K562 (cell line): Measurements from ENCODE around the gene LRRC8C. TPM values are rescaled to one million over a fixed set of nuclear protein-coding genes. Genes with fewer than 3 reads are reported as not detected.
A peak's percentile ranks its signal among the peaks of the same experiment; 100 is the strongest.

Source experiments
- ARID1B ChIP-seq: fragments of 450-650 bp; IDR thresholded peaks from 2 replicates; pipeline ENCODE4 v1.6.1; 2016; ENCODE audit warnings: antibody characterized with exemption, mild to moderate bottlenecking, inconsistent platforms
- DACH1 ChIP-seq: fragments of 450-650 bp; IDR thresholded peaks from 2 replicates; pipeline ENCODE4 v1.6.1; 2018; ENCODE audit not compliant: partially characterized antibody
- DIDO1 ChIP-seq: fragments of 450-650 bp; IDR thresholded peaks from 2 replicates; pipeline ENCODE4 v1.6.1; 2016; ENCODE audit warnings: low read depth, missing biosample characterization, missing genetic modification characterization
- EP400 ChIP-seq: fragments of 450-650 bp; IDR thresholded peaks from 2 replicates; pipeline ENCODE4 v1.6.1; 2017; ENCODE audit warnings: antibody characterized with exemption, mild to moderate bottlenecking, moderate library complexity
- FOXA1 ChIP-seq: fragments of 450-650 bp; IDR thresholded peaks from 2 replicates; pipeline ENCODE4 v1.6.1; 2016; ENCODE audit warnings: mild to moderate bottlenecking, borderline replicate concordance
- GABPB1 ChIP-seq: sonication (generic); formaldehyde crosslinking; IDR thresholded peaks from 2 replicates; pipeline ENCODE4 v1.8.0; 2022; ENCODE audit warnings: mild to moderate bottlenecking, missing genetic modification reagents
- HDAC1 ChIP-seq, 2 experiments: fragments of 450-650 bp; IDR thresholded peaks; 2 replicates each; pipeline ENCODE4 v1.6.1; 2016 to 2017; ENCODE audit warnings: inconsistent platforms in 1 of 2, mild to moderate bottlenecking in 1 of 2, moderate library complexity in 1 of 2
- MBD1 ChIP-seq: fragments of 250-450 bp; sonication (Bioruptor Pico); IDR thresholded peaks from 2 replicates; pipeline ENCODE4 v1.8.0; 2022; ENCODE audit warnings: inconsistent platforms
- PHF8 ChIP-seq: fragments of 200-600 bp; sonication (generic); IDR thresholded peaks from 2 replicates; pipeline ENCODE4 v1.6.1; 2012; ENCODE audit warnings: mixed run types, mild to moderate bottlenecking, inconsistent platforms, low read length, moderate library complexity, borderline replicate concordance
- RBFOX2 ChIP-seq: fragments of 200-400 bp; formaldehyde crosslinking; IDR thresholded peaks from 2 replicates; pipeline ENCODE4 v1.6.1; 2017; ENCODE audit warnings: low read depth, mild to moderate bottlenecking, low read length, moderate library complexity
- RCOR1 ChIP-seq, 2 experiments: IDR thresholded peaks; 2 replicates each; pipeline ENCODE4 v1.6.1; 2012; ENCODE audit warnings: low read depth in 2 of 2, low read length in 2 of 2, borderline replicate concordance in 1 of 2, improper control_type of control experiment in 1 of 2
- SLC30A9 ChIP-seq: fragments of 250-450 bp; sonication (Bioruptor Pico); IDR thresholded peaks from 2 replicates; pipeline ENCODE4 v1.8.0; 2022; ENCODE audit warnings: mild to moderate bottlenecking, moderate library complexity
- SRSF9 ChIP-seq: fragments of 200-400 bp; formaldehyde crosslinking; IDR thresholded peaks from 2 replicates; pipeline ENCODE4 v1.6.1; 2017; ENCODE audit warnings: low read depth, low read length, borderline replicate concordance
- ZNF121 ChIP-seq: sonication (generic); formaldehyde crosslinking; conservative IDR thresholded peaks from 2 replicates; pipeline ENCODE4 v1.8.0; 2022; ENCODE audit warnings: missing genetic modification reagents
- ZNF280B ChIP-seq: fragments of 250-450 bp; sonication (Bioruptor Pico); IDR thresholded peaks from 2 replicates; pipeline ENCODE4 v1.5.1; 2021; ENCODE audit warnings: mild to moderate bottlenecking
- polyA plus RNA-seq, 8 experiments: library from polyadenylated mRNA; depleted of rRNA in 4 of 8; stranded (reverse) in 5 of 8; unstranded in 3 of 8; fragments of >200 nt; fragmentation: Nextera tagmentation in 2 of 8; fragmentation: Illumina TruSeq in 1 of 8; extraction: Ambion mirVana in 2 of 8; extraction: Trizol in 1 of 8; gene quantifications; 2 replicates each; pipeline versions ENCODE4 v1.2.1 to v1.2.3, GENCODE V29; 2011 to 2014; ENCODE audit warnings: inconsistent platforms in 1 of 8, missing spikeins in 1 of 8
- total RNA-seq, 7 experiments: library from RNA; depleted of rRNA in 6 of 7; stranded (reverse); fragments of >200 nt in 6 of 7; fragmentation: Illumina TruSeq in 2 of 7; extraction: Trizol in 2 of 7; gene quantifications; 2 replicates each; pipeline versions ENCODE4 v1.2.1 to v1.2.3, GENCODE V29; 2011 to 2021; ENCODE audit warnings: low replicate concordance in 1 of 7
- TF ChIP-seq, protein P1 (sequence below): fragments of 250-450 bp; sonication (Bioruptor Pico); IDR thresholded peaks from 2 replicates; pipeline ENCODE4 v1.4.0; 2020; ENCODE audit warnings: mild to moderate bottlenecking, moderate library complexity
- TF ChIP-seq, protein P2 (sequence below), 2 experiments: fragments of 250-450 bp in 1 of 2; fragments of 450-650 bp in 1 of 2; sonication (Bioruptor Pico) in 1 of 2; IDR thresholded peaks; 2 replicates each; pipeline versions ENCODE4 v1.6.1 to v1.8.0; 2016 to 2021; ENCODE audit warnings: mild to moderate bottlenecking in 2 of 2, moderate library complexity in 2 of 2, missing compliant biosample characterization in 1 of 2, missing genetic modification characterization in 1 of 2
- TF ChIP-seq, protein P3 (sequence below): fragments of 250-450 bp; sonication (Bioruptor Pico); IDR thresholded peaks from 2 replicates; pipeline ENCODE4 v1.8.0; 2021; ENCODE audit warnings: mild to moderate bottlenecking, moderate library complexity

The LRRC8C gene
- total and polyA plus RNA-seq, 9 of the 15 experiments (the other 6 are each of a cell fraction or from before 2014, with no cell fraction given), result 1.00 to 12.5 (median 4.5) TPM

- TF ChIP-seq, protein P1, sequence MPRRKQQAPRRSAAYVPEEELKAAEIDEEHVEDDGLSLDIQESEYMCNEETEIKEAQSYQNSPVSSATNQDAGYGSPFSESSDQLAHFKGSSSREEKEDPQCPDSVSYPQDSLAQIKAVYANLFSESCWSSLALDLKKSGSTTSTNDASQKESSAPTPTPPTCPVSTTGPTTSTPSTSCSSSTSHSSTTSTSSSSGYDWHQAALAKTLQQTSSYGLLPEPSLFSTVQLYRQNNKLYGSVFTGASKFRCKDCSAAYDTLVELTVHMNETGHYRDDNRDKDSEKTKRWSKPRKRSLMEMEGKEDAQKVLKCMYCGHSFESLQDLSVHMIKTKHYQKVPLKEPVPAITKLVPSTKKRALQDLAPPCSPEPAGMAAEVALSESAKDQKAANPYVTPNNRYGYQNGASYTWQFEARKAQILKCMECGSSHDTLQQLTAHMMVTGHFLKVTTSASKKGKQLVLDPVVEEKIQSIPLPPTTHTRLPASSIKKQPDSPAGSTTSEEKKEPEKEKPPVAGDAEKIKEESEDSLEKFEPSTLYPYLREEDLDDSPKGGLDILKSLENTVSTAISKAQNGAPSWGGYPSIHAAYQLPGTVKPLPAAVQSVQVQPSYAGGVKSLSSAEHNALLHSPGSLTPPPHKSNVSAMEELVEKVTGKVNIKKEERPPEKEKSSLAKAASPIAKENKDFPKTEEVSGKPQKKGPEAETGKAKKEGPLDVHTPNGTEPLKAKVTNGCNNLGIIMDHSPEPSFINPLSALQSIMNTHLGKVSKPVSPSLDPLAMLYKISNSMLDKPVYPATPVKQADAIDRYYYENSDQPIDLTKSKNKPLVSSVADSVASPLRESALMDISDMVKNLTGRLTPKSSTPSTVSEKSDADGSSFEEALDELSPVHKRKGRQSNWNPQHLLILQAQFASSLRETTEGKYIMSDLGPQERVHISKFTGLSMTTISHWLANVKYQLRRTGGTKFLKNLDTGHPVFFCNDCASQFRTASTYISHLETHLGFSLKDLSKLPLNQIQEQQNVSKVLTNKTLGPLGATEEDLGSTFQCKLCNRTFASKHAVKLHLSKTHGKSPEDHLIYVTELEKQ (CRISPR knock-in tag), result no peak
- TF ChIP-seq DIDO1, result no peak
- TF ChIP-seq, protein P2, sequence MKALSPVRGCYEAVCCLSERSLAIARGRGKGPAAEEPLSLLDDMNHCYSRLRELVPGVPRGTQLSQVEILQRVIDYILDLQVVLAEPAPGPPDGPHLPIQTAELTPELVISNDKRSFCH (CRISPR knock-in tag; IDR thresholded peaks at IDR 0.05), result no peak
- TF ChIP-seq, protein P2 (tag; IDR thresholded peaks at IDR 0.05), result no peak
- TF ChIP-seq, protein P3, sequence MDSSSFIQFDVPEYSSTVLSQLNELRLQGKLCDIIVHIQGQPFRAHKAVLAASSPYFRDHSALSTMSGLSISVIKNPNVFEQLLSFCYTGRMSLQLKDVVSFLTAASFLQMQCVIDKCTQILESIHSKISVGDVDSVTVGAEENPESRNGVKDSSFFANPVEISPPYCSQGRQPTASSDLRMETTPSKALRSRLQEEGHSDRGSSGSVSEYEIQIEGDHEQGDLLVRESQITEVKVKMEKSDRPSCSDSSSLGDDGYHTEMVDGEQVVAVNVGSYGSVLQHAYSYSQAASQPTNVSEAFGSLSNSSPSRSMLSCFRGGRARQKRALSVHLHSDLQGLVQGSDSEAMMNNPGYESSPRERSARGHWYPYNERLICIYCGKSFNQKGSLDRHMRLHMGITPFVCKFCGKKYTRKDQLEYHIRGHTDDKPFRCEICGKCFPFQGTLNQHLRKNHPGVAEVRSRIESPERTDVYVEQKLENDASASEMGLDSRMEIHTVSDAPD, result no peak
- no peak for TF ChIP-seq FOXA1
- TF ChIP-seq RBFOX2, result peak; percentile 45
- TF ChIP-seq DACH1, result no peak
- TF ChIP-seq ARID1B, result peak; percentile 68
- TF ChIP-seq GABPB1 (CRISPR knock-in tag), result peak; percentile 73; the same call in 1 of the 2 replicates
- TF ChIP-seq MBD1, result no peak
- peak; percentile 27 to 42; a peak in 2 of 4 replicates for TF ChIP-seq RCOR1 (IDR thresholded peaks at IDR 0.05; ENCODE audit: borderline replicate concordance in 1 of 2, low read depth in 2 of 2, low read length in 2 of 2)
- peak in 1 of 2 experiments; percentile 86; a peak in 2 of 4 replicates for TF ChIP-seq HDAC1 (IDR thresholded peaks at IDR 0.05)
- TF ChIP-seq ZNF121, result no peak
- TF ChIP-seq EP400, result peak; percentile 47
- no peak for TF ChIP-seq ZNF280B
- no peak for TF ChIP-seq SLC30A9
- peak; percentile 36; the same call in 1 of the 2 replicates for TF ChIP-seq PHF8
- no peak for TF ChIP-seq SRSF9
Observed at GRCh38 chr1:89762779-89763648, 130.1 kb downstream of the LRRC8C start (continued).
